Limb (tissue), 2 donors: ENCODE results near the gene HCRTR1.

Experiments used
- DNase-seq, 2 donors: peaks; one replicate each; pipeline ENCODE4 v3.0.0-alpha.2; 2016; ENCODE audit errors: extremely low spot score in 2 of 2

HCRTR1 gene

DNA sequence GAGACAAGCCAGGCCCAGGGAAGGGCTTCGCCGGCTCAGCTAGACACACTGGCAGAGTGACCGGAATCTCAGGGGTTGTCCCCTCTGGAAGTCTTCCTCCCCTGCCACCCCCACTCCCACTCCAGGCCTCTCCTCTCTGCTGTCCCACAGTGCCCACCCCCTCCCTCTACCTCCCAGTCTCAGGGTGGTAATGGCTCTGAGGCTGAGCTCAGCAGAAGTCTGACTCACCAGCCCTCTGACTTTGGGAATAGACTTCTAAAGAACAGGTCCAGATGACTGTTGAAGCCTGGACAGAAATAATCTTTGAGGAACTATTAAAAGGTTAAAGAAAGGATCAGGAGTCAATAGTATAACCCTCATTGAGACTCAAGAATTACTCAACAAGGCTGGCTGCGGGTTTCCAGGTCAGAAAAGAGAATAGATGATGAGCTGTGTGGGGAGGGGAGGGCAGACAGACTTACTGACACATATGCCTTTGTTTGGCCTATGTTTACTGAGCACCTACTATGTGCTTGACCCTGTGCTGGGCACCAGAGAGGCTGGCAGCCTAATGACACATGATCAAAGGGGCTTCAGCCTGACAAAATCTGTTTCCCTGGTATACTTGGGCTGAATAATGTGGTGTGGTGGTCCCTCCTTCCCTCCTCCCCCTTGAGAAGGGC is 8.2 kb downstream of the HCRTR1 start:
- DNase-seq, result no peak

DNA sequence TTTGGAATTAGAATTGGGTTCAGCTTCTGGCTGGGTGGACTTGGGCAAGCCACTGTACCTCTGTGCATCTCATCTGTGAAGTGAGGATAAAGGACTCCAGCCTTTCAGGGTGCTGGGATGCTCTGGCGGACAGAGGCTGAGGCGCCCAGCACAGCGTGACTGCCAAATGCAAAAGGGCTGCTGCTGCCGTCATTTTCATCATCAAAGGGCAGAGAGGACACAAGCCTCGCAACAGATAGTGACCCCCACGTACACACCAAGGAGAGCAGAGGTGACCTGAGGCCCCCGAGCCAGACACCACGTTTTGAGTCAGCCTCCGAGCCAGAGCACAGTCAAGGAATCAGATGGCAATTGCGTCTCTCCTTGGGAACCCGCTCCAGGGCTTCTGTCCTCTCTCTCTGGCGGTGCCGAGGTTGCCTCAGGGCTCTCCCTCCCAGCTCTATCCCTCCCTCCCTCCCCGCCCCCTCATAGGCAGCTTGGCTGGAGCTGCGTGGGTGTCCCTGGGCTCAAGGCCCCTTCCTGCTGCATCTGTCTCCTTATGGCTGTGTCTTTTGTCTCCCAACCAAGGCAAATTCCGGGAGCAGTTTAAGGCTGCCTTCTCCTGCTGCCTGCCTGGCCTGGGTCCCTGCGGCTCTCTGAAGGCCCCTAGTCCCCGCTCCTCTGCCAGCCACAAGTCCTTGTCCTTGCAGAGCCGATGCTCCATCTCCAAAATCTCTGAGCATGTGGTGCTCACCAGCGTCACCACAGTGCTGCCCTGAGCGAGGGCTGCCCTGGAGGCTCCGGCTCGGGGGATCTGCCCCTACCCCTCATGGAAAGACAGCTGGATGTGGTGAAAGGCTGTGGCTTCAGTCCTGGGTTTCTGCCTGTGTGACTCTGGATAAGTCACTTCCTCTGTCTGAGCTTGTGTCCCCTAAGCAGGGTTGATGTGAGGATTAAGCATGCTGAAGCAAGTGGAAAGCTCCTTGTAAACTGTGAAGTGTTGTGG is 9.0 kb downstream of the HCRTR1 start:
- DNase-seq, result no peak

DNA sequence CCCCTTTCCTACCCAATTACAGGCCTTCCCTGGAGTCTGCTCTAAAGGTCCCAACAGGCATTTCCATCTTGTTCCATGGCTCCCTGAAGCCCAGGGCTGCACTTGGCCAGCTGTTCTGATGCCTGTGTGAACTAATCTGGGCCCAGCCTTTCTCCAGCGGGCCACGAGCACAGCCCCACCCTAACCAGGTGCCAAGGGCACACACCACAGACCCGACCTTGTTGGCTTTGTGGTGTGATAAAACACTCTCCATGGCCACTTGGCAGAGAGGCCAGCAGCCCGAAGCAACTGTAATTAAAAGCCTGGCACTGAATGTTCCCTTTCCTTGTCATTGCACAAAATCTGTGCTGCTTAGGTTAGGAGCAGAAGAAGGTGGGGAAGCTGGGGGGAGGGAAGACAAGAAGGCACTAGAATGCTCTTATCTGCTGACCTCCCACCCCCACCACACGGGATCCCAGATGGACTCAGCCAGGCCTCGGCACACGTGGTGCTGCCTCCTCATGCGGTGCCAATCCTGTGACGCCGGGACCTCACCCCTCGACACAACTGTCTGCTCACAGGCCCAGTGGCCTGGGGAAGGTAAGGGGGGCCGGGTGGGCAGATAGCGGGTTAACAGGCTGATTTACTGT is 9.9 kb downstream of the HCRTR1 start:
- DNase-seq, result no peak

DNA sequence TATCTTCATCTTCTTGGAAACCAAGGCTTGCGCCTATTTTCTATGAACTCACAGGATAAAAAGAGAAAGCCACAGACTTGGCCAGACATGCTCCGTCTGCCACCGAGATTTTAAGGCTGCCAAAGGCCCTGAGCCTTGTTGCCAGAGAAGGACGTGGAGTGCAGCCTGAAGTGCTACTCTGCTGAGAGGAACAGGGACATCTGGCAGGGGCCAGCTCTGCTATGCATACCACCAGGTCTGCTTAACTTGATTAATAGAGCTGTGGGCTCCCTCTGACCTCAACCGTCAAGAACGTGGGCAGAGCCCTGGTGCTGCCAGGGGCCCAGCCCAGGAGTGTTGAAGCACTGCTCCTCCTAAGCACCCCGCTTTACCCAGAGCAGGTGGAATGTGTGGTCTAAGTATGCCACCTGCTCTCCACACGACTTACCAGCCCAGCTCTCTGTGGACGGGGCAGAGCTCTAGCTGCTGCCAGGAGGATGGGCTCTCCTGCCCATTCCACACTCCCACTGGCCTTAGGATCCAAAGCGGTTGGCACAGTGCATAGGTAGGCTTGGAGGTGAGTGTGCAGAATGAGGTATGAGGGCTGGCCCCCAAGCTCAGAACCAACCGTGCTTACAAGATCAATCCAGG is 10.6 kb downstream of the HCRTR1 start:
- no peak for DNase-seq

DNA sequence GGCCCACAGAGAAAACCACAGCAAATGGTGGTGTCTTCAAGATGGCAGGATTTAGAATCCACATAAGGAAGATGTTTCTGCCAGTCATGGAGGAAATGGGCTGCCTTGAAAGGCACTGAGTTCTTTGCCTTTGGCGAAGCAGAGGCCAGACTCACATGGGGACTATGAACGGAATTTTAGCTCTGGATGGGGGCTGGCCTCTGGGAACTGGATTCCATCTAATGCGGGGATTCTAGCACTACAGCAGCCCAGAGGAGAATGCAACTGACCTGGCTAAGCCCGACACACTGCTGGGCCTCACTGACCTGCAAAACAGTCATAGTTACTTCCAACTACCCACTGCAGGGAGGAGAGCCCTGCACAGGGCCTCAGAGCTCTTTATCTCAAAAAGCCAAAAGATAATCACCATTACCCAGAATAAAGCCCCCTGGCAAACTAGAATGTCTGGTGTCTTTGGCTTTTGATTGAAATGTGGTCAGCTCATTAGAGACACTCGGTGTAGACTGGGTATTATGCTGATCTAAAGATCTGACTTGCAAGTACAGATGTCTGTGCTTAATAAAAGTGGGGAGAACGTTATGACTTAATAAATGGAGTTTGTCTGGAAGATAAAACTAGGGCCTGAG is 11.6 kb downstream of the HCRTR1 start:
- DNase-seq, result no peak

DNA sequence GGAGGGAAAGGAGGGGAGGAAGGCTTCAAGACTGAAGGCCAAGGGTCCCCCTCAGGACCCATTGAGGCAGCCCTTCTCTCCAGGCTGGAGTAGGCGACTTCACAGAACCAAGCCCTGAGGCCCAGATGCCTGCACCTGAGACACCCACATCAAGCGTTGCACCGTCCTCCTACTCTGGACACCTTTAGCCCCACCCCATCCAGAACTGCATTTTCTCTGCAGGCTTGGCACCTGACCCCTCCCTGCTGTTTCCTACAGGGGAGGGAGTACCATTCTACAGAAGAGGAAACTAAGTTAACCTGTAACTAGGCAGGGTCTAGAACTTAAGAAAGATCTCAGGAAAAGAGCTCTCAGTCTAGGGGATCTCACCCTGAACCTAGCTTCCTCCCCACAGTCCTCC is 15.2 kb downstream of the HCRTR1 start:
- no peak for DNase-seq

DNA sequence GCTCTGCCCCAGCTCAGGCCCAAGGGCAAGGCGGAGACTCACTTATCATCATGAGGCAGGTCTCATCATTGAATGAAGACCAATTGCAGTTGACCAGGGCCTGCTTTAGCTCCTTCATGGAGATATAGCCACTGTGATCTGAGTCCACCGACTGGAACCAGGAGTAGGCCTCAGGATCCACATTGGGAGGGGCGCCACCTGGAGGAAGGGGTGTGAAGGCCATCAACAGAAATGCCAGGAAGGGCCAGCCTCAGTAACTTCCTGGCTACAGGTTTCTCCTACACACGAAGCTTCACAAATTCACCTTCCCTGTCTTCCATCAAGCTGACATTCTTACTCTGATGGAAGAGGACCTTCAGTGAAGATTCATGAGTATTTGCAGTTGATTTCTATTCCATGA is 15.6 kb downstream of the HCRTR1 start:
- no peak for DNase-seq

DNA sequence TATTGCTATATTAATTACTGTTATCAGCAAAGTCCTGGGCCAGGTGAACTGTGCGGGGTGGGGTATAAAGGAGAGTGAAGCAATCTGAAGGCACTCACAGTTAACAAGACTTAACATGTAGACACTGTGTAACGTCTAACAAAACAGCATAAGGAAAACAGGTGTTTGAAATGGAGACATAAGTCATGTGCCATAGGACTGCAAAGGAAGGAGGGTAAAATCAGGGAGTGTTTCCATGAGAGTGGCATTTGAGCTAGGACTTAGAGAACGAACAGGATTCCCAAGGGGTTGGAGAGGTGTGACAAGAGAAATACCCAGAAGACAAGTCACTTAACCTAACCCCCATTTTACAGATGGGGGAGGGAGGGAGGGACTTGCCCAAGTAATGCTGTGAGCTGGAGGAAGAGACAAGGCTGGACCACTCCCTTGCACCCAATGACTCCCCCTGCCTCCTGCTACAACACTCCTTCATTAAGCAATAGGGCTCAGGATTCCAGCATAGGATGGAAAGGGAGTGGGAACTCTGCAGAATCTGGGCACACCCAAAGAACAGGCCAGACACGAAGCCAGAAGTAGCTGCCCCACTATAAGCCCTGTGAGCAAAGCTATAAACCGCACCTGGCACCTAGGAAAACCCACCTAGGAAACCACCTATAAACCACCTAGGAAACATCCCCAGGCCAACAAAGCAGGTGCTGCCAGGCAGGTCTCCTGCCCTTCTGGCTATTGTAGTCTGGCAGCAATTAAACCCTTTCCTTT is 20.6 kb downstream of the HCRTR1 start:
- no peak for DNase-seq

DNA sequence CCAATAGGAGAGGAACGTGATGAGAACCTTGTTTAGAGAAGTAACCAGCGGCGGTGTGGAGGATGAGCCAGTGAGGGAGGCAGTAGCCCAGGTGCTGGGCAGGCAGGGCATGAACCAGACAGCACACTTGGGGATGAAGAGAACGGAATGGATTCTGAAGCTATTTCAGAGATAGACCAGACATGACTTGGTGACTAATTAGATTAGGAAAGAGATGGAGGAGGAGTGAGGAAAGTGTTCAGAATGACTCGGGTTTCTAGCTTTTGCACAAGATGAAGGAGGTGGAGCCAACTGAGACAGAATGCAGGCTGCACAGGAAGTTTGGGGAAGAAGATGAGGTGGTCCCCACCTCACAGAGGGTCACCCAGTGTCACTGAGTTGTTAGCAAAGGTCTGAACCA is 22.1 kb downstream of the HCRTR1 start:
- DNase-seq, result no peak

DNA sequence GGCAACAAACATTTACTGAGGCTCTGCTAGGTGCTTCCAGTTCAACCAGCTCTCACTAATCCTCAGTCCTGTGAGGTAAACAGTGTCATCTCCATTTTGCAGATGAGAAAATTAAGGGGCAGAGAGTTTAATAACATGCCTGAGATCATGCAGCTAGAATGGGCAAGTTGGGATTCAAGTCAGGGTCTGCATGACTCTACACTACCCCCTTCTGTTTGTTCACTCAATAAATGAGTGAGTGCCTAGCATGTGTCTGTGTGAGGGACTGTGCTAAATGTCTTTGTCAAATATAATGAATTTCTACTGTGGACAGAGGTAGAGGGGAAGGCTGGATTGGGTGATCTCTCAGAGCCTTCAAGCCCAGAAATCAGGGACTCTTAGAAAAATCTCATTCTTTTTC is 22.7 kb downstream of the HCRTR1 start:
- DNase-seq, result no peak

DNA sequence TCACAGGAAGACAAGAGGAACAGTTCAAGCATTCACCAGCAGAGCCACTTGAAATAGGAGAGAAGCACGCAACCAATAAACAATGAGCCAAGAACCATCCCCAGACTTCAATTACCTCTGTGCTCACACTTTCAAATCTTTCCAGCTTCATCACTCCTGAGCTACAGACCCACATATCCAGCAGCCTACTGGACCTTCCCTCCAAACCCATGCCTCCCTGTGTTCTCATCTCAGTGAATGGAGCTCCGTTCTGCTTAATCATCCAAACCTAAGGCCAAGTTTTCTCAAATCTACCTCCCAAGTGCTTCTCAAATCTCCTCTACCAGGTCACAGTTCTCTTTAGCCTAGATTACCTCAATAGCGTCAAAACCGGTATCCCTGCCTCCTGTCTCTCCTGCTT is 23.5 kb downstream of the HCRTR1 start:
- no peak for DNase-seq

DNA sequence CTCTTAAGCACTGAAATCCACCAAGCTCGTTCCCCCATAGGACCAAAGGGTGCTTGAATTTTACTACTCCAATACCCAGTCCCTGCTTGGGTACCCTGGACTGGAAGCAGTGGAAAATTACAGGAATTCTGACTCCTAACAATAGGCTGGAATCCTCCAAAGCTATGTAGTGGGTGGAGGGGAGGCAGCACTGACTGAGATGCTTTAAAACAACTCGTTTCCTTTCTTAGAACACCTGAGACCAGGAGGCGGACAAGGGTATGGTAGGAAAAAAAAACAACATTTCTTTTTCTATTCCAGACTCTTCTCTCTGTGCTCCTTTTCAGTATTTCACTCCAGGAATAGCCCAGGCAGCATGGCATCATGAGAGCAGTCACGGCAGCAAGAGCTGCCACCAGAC is 24.9 kb downstream of the HCRTR1 start:
- DNase-seq, result no peak

DNA sequence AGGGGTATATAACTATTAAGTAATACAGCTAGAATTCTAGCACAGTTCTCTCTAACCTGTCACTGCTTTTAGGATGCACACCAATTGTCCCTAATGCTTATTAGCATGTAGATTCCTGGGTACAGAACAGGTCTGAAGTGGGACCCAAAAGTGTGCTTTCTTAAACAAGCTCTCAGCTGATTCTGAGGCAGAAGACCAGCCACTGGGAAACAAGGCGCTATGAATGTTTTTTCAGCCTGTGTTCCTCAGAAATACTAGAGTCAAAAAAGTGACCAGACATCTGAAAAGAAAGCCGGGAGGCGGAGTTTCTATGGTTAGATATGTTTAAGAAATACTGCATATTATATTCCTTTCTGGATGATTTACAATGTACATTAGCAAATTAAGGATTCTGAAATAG is 25.4 kb downstream of the HCRTR1 start:
- DNase-seq, result no peak

DNA sequence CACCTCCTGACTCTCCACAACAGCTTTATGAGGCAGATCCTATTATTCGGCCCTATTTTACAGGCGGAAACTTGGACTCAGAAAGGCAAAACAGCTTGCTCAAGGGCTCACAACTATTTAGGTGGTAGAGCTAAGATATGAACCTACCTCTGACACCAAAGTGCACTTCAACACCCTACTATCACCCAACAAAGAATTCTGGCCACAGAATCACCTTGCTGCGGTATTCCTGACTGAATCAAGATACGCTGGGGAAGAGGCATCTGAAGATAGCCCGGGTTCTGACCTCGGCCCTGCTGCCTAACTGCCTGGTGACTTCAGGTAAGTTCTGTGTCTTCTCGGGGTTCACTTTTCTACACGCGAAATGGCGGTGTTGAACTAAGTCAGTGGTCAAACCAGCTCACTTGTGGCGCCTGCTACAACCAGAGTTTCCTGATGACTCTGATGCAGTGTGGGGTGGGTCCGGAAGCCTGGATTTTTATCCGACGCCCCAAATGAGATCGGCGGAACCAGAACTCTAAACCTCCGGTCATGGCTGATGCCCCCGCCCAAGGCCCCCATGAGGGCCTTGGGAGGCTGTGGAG is 26.6 kb downstream of the HCRTR1 start:
- DNase-seq, result no peak

DNA sequence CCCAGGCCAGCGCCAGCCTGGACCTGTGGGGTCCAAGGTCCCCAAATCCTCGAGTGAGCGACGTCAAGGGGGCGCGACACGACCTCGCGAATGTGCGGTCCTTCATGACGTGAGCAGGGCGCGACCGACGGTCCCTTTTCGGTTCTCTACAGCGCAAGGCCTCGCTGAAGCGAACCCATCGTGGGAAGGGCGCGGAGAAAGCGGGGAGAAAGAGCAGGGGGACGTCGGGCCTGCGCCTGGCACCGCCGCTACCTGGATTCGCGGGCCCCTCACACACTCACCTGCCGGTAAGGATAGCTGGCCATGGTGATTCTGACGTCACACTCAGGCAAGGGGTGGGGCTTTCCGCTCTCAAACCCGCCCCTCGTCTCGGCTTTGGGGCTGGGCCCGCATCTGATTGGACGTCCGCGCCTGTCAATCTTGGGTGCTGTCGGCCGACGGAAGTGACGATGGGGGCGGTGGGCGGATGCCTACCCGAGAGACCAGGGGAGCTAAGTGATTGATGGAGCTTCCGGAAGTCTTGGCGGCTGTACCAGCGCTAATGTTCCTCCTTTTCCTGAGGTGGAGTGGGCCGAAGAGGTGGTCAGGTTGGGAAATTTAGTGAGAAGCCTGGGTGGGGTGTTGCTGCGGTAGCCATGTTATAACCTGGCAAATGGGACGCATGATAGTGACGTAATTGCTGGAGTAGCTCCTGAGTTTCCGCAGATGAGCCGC is 27.2 kb downstream of the HCRTR1 start, which contains the start of gene PEF1:
PEF1 (minus strand) TSS at position 317 of the 714 bp plus-strand sequence; CDS start at position 305, 12 bp downstream.
- peak; percentile 98 to 100 for DNase-seq

DNA sequence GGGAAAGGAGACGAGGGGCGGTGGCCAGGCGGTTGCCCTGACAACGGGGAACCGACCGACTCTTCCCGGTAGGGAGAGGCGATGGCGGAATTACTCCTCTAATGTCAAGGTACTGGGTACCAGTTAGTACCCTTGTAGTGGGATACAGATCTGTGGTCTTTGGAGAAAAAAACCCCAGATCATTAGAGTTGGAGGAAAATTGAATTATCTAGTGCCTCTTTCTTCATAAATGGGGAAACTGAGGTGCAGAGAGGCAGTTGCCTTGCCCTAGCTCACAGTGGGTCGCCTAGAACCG is 27.7 kb downstream of the HCRTR1 start:
- no peak for DNase-seq

DNA sequence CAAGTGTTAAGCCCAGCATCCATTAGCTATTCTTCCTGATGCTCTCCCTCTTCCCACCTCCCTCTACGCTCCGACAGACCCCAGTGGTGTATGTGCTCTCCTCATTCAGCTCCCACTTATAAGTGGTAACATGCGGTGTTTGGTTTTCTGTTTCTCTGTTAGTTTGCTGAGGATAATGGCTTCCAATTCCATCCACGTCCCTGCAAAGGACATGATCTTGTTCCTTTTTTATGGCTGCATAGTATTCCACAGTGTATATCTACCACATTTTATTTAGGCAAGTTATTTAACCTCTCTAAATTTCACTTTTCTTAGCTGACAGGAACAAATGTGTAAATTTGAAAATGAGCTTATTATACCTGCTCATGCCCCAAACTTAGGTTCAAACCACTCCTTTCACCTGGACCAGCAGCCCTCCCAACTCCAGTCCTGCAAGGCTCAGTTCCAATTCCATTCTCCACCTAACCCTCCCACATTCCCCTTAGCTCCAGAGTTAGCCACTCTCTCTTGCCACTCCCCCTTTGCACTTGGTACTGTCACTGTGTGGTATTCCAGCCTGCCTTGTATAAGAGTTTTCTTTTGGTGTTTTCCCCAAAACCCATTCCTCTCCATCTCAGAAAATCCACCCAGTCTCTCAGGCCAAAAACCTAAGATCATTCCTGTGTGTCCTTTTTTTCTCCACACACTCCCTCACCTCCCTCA is 28.9 kb downstream of the HCRTR1 start:
- no peak for DNase-seq

DNA sequence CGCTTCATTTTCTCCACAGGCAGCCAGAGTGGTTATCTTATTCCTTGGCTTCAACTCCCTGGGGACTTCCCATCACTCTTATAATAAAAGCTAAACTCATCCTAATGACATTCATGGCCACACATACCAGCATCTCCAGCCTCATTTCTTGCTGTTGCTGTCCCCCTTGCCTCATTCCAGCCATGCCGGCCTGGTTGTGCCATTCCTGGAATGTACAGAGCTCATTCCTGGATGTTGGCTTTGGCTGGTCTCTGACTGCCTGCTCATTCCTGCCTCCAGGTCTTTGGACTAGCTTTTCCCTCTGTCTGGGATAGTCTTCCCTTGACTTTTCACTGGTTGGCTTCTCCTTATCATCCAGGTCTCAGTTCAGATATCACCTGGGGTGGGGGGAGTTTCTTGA is 29.6 kb downstream of the HCRTR1 start:
- no peak for DNase-seq

DNA sequence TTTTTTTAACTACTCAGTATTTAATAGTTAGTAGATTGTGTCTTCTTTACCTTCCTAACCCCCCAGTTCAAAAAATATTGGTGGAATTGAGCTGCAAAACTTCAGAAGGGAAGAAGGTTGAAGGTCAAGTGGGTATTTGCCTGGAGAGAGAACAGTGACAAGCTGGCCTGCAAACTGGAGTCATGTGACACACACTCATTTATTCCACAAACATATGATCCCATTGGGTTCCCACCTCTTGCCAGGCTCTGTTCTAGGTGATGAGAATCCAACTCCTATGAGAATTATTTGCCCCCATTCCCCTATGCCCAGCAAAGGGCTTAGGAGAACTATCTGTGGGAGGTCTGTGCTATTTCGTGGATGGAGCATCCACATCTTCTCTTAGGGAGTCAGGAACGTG is 30.7 kb downstream of the HCRTR1 start:
- no peak for DNase-seq
